ENCODE results near the gene UHRF2. TPM values are rescaled to one million over a fixed set of nuclear protein-coding genes. Genes with fewer than 3 reads are reported as not detected.

UHRF2 gene
- total RNA-seq, 1 experiment from 2014 or later = 39.0 TPM

DNA sequence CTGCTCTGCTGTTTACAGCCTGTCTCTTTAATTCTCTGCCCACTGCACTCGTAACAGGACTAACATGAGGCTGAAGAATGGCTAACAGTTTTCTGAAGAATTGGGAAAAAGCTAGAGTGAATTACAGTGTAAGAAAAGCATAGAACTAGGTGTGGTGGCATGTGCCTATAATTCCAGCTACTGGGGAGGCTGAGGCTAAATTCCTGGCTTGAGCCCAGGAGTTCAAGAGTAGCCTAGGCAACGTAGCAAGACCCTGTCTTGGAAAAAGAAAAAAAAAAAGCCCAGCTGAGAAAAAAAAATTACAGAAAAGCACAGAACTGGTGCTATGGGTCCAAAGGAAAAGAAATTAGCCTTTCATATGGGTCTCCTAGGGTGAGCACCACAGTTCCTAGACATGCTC lies 13.9 kb upstream of the UHRF2 start (continued):
- TF ChIP-seq, protein P1, sequence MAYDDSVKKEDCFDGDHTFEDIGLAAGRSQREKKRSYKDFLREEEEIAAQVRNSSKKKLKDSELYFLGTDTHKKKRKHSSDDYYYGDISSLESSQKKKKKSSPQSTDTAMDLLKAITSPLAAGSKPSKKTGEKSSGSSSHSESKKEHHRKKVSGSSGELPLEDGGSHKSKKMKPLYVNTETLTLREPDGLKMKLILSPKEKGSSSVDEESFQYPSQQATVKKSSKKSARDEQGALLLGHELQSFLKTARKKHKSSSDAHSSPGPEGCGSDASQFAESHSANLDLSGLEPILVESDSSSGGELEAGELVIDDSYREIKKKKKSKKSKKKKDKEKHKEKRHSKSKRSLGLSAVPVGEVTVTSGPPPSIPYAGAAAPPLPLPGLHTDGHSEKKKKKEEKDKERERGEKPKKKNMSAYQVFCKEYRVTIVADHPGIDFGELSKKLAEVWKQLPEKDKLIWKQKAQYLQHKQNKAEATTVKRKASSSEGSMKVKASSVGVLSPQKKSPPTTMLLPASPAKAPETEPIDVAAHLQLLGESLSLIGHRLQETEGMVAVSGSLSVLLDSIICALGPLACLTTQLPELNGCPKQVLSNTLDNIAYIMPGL (CRISPR knock-in tag; IDR thresholded peaks at IDR 0.05) = no peak
- TF ChIP-seq MXD4 (CRISPR knock-in tag; IDR thresholded peaks at IDR 0.05; ENCODE audit: borderline replicate concordance) = no peak
- no peak for TF ChIP-seq ZNF396 (CRISPR knock-in tag; IDR thresholded peaks at IDR 0.05; ENCODE audit: borderline replicate concordance)

DNA sequence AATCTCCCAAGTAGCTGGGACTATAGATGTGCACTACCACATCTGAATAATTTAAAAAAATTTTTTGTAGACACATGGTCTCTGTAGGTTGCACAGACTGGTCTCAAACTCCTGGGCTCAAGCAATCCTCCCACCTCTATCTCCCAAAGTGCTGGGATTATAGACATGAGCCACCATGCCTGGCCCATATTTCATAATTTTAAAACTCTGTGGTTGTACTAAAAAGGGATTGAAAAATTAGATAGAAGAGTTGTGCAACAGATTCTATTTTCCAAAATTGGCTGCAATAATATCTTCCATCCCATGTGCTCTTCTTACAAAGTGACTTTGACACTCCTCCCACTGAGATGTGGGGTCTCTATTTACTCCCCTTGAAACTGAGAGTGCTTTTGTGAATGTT lies 7.6 kb upstream of the UHRF2 start:
- DNase-seq (ENCODE audit: low spot score) = no peak
- no peaks in the 10 kb centered on the region for H3K36me3 Mint-ChIP-seq
- no peaks in the 10 kb centered on the region for H3K4me1 Mint-ChIP-seq
- POLR2A ChIA-PET = no interaction called here
- CTCF ChIA-PET = no interaction called here
- ATAC-seq = no peak
- TF ChIP-seq, protein P2, sequence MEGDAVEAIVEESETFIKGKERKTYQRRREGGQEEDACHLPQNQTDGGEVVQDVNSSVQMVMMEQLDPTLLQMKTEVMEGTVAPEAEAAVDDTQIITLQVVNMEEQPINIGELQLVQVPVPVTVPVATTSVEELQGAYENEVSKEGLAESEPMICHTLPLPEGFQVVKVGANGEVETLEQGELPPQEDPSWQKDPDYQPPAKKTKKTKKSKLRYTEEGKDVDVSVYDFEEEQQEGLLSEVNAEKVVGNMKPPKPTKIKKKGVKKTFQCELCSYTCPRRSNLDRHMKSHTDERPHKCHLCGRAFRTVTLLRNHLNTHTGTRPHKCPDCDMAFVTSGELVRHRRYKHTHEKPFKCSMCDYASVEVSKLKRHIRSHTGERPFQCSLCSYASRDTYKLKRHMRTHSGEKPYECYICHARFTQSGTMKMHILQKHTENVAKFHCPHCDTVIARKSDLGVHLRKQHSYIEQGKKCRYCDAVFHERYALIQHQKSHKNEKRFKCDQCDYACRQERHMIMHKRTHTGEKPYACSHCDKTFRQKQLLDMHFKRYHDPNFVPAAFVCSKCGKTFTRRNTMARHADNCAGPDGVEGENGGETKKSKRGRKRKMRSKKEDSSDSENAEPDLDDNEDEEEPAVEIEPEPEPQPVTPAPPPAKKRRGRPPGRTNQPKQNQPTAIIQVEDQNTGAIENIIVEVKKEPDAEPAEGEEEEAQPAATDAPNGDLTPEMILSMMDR (IDR thresholded peaks at IDR 0.05) = no peak
- no peak for TF ChIP-seq NR3C1 (CRISPR knock-in tag; conservative IDR thresholded peaks at IDR 0.05; ENCODE audit: low read depth)
- TF ChIP-seq, protein P3, sequence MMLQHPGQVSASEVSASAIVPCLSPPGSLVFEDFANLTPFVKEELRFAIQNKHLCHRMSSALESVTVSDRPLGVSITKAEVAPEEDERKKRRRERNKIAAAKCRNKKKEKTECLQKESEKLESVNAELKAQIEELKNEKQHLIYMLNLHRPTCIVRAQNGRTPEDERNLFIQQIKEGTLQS (CRISPR knock-in tag; conservative IDR thresholded peaks at IDR 0.05) = no peak
- no peak for TF ChIP-seq CREB1 (CRISPR knock-in tag; IDR thresholded peaks at IDR 0.05)
- no peak for TF ChIP-seq ZNF263 (CRISPR knock-in tag; IDR thresholded peaks at IDR 0.05; ENCODE audit: low read depth)
- TF ChIP-seq, protein P4, sequence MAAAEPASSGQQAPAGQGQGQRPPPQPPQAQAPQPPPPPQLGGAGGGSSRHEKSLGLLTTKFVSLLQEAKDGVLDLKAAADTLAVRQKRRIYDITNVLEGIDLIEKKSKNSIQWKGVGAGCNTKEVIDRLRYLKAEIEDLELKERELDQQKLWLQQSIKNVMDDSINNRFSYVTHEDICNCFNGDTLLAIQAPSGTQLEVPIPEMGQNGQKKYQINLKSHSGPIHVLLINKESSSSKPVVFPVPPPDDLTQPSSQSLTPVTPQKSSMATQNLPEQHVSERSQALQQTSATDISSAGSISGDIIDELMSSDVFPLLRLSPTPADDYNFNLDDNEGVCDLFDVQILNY (CRISPR knock-in tag; IDR thresholded peaks at IDR 0.05) = no peak
- TF ChIP-seq, protein P5, sequence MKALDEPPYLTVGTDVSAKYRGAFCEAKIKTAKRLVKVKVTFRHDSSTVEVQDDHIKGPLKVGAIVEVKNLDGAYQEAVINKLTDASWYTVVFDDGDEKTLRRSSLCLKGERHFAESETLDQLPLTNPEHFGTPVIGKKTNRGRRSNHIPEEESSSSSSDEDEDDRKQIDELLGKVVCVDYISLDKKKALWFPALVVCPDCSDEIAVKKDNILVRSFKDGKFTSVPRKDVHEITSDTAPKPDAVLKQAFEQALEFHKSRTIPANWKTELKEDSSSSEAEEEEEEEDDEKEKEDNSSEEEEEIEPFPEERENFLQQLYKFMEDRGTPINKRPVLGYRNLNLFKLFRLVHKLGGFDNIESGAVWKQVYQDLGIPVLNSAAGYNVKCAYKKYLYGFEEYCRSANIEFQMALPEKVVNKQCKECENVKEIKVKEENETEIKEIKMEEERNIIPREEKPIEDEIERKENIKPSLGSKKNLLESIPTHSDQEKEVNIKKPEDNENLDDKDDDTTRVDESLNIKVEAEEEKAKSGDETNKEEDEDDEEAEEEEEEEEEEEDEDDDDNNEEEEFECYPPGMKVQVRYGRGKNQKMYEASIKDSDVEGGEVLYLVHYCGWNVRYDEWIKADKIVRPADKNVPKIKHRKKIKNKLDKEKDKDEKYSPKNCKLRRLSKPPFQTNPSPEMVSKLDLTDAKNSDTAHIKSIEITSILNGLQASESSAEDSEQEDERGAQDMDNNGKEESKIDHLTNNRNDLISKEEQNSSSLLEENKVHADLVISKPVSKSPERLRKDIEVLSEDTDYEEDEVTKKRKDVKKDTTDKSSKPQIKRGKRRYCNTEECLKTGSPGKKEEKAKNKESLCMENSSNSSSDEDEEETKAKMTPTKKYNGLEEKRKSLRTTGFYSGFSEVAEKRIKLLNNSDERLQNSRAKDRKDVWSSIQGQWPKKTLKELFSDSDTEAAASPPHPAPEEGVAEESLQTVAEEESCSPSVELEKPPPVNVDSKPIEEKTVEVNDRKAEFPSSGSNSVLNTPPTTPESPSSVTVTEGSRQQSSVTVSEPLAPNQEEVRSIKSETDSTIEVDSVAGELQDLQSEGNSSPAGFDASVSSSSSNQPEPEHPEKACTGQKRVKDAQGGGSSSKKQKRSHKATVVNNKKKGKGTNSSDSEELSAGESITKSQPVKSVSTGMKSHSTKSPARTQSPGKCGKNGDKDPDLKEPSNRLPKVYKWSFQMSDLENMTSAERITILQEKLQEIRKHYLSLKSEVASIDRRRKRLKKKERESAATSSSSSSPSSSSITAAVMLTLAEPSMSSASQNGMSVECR (CRISPR knock-in tag; IDR thresholded peaks at IDR 0.05; ENCODE audit: borderline replicate concordance) = no peak
- TF ChIP-seq PRRX2 (CRISPR knock-in tag; IDR thresholded peaks at IDR 0.05) = no peak
- no peak for TF ChIP-seq ETV6 (CRISPR knock-in tag; IDR thresholded peaks at IDR 0.05)
- TF ChIP-seq, protein P6, sequence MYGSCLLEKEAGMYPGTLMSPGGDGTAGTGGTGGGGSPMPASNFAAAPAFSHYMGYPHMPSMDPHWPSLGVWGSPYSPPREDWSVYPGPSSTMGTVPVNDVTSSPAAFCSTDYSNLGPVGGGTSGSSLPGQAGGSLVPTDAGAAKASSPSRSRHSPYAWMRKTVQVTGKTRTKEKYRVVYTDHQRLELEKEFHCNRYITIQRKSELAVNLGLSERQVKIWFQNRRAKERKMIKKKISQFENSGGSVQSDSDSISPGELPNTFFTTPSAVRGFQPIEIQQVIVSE (CRISPR knock-in tag; IDR thresholded peaks at IDR 0.05; ENCODE audit: borderline replicate concordance) = no peak
- no peak for TF ChIP-seq FOXK1 (CRISPR knock-in tag; IDR thresholded peaks at IDR 0.05)
- TF ChIP-seq MXD4 (CRISPR knock-in tag; IDR thresholded peaks at IDR 0.05; ENCODE audit: borderline replicate concordance) = no peak
- no peak for TF ChIP-seq JUN (CRISPR knock-in tag; IDR thresholded peaks at IDR 0.05)
- TF ChIP-seq MYBL2 (CRISPR knock-in tag; IDR thresholded peaks at IDR 0.05) = no peak
- no peaks in the 10 kb centered on the region for H3K9me3 Mint-ChIP-seq
- no peak overlapping the region for H3K4me3 Mint-ChIP-seq
- peaks cover 14% of the 10 kb centered on the region for H3K27me3 Mint-ChIP-seq (ENCODE audit: low read depth)
- H3K27ac Mint-ChIP-seq = no peak overlapping the region
